ENCODE results near the gene ARFGAP2.

ARFGAP2 gene

DNA sequence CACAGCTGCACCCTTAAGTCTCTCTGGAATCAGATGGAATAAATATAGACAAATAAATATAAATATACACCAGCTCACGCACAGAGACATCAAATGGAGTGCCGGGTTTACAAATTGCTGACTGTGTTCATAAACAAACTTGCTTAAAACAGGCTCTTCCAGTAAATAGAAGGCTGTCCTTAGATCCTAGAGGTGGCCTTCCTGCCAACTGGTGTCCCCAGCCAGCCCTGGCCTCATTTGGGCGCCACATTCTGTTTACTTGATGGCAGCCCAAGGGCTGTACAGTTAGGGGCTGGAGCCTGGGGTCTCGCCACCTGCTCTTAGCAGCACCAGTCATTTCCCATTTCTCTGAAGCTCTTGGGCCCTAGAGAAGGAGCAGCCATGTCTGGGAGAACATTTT, 20.8 kb downstream of the ARFGAP2 start:
- no peak for DNase-seq
- intact Hi-C loops (cut with DNase I) = no loop called here

DNA sequence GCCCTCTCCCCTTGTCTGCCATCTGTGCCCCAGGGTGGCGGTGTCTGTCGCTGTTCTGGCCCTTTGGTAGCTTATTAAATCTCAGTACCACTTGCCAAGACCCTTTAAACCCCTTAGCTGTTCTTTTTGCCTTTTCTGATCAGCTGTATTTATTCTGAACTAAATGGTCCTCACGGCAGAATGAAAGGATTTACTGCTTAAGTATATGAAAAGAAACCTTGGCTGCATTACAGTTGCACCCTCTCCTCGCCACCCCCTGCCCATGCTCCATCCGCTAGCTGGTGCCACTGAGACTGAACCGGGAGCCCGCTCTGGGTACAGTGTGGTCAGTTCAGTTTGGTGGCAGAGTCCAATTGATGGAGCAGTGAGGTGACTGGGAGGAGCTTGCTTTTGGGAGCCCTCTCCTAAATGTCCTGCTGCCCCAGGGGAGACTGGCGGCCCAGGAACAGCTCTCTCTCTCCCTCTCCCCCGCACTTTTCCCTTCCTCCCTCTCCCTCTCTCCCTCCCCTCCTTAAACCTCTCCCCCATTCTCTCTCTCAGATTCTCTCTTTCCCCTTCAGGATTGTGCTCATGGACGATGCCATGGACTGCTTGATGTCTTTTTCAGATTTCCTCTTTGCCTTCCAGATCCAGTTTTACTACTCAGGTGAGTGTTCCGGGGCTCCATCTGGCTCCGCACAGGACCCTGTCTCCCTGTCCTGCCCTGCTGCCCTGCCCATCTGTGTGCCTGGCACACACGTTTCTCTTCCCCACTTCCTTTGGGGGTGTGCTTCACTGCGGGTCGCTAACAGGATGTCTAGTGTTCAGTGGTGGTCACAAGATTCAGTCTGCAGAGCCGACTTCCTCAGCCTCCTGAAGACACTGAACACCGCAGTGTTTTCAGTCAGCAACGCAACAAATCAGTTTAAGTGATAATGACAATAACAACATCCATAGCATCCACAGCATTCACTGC, 21.8 kb downstream of the ARFGAP2 start:
- intact Hi-C loops (cut with DNase I) = no loop called here
- DNase-seq = peak in 1 of 42 donors; percentile 57

DNA sequence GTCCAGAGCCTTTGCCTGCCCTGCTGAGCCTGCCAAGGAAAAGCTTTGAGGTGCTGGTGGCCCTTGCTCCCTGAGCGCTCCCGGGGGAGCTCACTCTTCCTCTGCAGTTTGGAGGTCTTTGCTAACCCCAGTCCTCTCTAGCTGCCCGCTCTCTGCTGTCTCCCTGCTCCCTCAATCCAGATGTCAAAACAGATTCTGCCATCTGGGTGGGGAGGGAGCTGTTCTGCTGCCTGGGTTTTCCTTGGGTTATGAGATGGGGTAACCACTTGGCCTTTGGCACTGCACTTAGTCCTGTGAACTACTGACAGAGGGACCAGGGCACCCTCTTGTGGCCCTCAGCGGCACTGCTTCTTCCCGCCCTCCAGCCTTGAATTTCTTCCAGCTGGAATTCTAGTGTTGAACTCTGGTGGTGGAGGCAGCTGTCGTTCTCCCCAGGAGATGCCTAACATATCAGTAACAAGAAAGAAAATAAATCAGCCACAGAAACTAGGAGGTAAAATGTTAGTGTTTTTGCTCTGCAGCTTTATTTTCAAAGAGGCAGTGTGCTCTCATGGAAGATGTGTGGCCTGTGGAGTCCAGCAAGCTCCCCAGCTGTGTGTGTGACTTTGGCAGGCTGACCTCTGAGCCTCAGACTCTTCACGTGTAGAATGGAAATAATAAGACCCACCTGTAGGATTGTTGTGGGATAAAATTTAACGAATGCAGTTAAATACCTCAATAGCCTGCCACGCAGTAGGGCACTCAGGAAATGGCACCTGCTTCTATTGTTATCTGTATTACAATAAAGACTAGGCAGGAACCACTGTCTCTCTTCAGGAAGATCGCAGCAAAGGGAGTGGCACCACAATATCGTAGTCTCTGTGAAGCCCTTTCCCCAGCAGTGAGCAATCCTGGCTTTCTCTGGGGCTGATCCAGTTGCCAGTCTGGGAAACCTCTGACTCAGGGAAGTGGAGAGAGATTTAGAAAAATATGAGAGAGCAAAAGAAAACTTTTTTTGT, 23.4 kb downstream of the ARFGAP2 start:
- intact Hi-C loops (cut with DNase I) = loop anchor here (2.0 kb wide), 1 partner anchor 264 kb away; no protein-coding TSS in a partner anchor
- DNase-seq = peak; percentile 65 to 96 (median 90)

DNA sequence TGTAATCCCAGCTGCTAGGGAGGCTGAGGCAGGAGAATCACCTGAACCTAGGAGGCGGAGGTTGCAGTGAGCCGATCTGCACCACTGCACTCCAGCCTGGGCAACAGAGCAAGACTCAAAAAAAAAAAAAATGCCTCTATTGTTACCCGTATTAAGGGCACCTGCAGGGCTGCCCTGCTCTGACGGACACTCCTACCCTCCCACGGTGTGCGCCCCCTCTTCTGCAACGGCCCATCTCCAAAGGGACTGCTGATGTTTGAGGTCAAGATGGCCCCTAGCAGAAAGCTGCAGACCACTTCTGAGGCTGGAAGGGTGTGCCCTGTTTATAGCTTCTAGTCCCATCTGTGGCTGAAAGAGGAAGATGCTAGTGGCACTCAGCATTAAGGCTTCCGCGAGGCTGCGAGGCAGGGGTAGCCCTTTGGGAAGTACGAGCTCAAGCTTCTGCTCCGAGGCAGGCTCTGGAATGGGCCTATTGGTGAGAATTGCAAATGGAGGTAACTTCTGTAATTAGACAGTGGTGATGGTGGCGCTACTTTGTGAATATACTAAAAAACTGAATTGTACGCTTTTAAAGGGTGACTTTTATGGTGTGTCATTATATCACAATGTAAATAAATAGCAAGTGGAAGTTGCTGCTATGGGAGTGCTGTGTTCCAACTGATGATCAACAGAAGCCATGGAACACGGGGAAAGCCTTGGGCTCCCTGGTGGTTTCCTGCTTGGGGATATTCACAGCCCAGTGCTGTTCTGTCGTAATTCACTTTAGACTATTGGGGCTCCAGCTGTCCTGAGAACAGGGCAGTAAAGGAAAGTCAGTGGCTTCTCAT, 24.3 kb downstream of the ARFGAP2 start:
- intact Hi-C loops (cut with DNase I) = loop anchor here (2.0 kb wide), 1 partner anchor 264 kb away; no protein-coding TSS in a partner anchor
- no peak for DNase-seq

DNA sequence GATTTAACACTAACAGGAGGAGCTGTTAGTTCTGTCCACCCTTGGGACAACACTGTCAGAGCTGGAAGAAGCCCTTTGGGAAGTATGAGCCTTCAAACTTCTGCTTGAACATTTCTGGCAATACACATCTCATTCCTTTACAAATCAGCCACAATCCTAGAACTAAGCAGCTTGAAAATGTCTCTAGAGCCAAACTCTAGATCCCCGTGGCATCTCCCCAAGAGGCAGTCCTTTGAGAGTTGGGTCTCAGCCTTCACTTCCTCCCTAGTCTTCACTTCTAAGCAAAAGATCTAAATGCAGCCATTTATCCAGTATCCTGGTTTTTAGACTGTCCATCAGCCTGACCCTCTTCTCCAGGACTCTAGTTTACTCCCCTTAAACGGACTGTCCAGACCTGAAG, 26.9 kb downstream of the ARFGAP2 start:
- intact Hi-C loops (cut with DNase I) = no loop called here

DNA sequence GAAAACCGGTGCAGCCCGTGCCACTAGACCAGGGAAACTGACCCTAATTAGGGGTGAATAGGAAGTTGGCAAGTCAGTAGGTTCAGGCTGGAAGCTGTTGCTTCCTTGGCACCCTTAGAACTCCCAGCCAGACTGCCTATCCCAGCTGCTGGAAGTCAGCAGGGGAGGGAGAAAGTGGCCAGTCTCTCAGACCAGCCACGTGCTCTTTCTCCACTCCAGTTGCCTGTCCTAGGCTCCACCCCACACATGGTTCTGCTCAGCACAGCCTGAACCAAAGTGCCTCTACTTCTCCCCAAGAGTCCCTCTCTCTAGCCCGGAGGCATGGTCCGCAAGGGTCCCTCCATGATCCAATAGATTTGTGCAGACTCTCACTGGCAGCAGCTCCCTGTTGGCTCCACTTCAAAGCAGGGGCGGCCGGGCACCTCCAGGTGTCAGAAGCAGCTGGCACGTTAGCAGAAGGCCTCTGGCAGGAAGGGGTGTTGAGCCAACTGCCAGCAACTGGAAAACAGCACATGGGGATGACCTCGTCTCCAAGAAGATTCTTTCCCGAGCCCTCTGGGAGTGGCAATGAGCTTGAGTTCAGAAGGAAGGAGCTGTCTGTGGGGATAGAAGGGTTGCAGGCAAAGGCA, 27.7 kb downstream of the ARFGAP2 start:
- DNase-seq = peak in 22 of 42 donors; percentile 26 to 76 (median 52)
- intact Hi-C loops (cut with DNase I) = no loop called here

More for the DNA sequence above, 26.9 kb downstream of the ARFGAP2 start:
- DNase-seq = no peak

DNA sequence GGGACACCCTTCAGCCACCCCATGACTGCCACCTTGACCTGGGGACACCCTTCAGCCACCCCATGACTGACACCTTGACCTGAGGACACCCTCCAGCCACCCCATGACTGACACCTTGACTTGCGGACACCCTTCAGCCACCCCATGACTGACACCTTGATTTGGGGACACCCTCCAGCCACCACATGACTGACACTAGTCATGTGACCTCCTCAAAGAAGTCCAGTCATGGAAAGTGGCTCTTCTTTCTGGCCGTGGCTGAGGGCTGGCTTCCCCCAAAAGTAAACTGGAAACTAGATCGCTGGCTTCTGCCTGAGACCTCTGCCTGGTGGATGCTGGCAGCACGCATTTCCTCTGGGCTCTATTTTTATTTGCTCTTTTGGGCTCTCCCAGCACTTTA, 28.4 kb downstream of the ARFGAP2 start:
- DNase-seq = no peak
- intact Hi-C loops (cut with DNase I) = no loop called here

DNA sequence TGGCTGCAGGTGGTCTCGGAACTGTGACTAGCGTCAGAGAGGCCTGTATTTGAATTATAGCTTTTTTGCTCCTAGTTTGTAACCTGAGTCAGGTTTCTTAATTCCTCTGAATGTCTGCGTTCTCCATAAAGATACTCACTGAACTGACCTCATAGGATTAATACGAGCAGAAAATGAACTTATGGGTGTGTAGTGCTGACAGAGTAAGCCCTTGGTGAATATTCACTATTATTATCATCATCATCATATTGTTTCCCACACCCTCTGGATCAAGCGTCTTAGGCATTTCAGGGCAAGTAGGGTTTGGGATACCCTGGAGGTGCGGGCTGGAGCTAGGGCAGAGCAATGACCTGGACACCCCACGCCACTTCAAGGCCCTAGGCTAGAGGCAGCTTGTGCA, 29.0 kb downstream of the ARFGAP2 start:
- no peak for DNase-seq
- intact Hi-C loops (cut with DNase I) = no loop called here

DNA sequence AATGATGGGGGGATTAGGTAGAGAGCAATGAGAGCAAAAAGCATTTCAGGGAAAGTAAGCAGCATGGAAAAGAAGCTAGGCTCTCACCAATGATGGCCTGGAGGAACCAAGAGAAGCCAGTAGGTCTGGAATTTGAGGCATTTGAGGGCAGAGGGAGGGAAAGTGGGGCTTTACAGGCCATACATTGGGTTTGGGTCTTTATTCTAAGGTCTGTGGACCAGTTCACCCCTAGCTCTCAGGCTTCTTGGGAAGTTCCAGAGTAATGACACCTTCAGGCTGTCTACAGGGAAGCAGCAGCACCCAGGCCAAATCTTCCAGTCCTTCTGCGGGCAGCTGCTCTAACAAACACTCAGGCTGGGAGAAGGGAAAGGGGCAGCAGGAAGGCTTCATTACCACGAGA, 29.4 kb downstream of the ARFGAP2 start:
- DNase-seq = no peak
- intact Hi-C loops (cut with DNase I) = no loop called here

DNA sequence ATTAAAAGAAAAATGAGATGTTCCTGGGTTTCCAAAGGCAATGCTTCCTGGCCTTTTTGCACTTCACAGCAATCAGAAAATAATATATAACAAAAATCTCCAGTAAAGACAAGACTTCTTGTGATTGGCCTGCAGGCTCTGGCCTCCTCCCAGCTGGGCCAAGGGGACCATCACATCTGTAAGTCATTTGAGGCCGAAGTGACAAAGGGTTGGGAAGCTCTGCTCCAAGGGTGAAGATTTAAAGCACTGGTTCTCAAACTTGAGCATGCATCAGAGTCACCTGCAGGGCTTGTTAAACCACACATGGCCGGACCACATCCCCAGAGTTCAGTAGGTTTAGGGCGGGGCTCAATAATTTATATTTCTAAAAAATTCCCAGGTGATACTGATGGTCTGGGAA, 32.1 kb downstream of the ARFGAP2 start:
- no peak for DNase-seq
- intact Hi-C loops (cut with DNase I) = no loop called here

DNA sequence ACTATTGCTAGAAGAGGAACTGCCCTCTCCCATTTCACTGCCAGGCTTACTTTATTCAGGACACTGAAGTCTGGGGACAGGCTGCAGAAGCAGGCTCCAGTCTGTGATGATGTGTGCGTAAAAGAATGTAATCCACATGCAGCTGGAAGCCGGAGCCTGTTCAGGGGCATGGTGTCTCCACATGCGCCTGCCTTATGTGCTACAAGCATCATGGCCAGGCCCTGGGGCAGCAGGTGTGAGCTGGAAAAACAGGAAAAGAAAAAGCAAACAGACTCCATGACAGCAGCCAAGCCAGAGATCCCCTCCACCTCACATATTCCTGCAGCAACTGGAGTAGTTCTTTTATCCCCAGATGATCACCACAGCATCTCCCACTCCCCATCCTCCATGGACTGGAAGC, 33.4 kb downstream of the ARFGAP2 start:
- intact Hi-C loops (cut with DNase I) = no loop called here
- DNase-seq = no peak

DNA sequence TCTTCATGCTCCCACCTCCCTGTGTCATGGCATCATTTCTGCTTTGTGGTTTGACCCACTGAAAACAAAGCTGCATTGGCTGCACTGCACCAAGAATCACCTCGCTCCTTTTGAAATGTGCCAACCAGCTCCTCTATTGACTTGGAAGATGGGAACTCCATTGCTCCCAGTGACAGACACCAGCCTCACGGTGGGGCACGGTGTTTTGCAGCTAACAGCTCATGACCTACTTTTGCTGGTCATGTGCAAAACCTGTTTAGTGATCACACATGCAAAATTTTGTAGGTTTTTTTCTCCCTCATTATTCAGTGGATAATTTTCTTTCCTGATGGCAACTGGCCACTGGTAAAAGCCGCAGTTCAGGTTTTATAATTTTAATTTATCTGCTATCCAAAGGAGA, 36.8 kb downstream of the ARFGAP2 start:
- intact Hi-C loops (cut with DNase I) = no loop called here
- DNase-seq = peak in 1 of 42 donors; percentile 34

DNA sequence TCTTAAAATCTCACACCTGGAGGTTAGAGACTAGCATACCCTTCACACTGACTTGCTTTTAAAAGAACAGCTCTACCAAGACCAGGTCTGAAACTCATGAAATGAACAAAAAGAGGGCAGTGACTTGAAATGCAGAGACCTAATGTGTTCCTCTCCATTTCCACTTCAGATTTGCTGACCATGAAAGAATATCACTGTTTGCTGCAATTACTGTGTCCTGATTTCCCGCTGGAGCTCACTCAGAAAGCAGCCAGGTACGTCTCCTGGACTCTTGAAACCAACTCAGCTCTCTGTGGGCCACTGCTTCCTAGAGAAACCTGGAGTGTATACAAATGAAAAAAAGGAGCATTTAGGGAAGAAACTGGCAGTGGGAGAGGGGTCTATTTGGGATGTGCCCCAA, 39.2 kb downstream of the ARFGAP2 start:
- intact Hi-C loops (cut with DNase I) = no loop called here
- no peak for DNase-seq

DNA sequence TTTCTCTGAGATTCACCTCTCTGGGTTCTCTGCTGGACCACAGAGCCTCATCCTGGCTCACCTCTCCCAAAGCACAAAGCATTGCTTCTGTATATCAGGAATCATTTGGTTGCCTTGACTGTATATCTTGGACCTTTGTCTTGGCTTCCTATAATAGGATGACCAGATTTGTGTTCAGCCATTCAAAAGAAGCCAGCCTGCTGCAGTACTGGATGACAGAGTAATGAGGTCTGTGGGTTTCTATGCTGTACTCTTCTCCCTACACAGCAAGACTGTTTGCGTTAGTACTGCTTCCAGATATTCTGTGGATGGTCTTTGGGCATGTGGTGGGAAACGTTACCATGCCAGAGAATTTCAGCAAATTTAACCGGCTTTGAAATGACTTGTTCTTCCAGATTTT, 39.8 kb downstream of the ARFGAP2 start:
- no peak for DNase-seq
- intact Hi-C loops (cut with DNase I) = no loop called here

DNA sequence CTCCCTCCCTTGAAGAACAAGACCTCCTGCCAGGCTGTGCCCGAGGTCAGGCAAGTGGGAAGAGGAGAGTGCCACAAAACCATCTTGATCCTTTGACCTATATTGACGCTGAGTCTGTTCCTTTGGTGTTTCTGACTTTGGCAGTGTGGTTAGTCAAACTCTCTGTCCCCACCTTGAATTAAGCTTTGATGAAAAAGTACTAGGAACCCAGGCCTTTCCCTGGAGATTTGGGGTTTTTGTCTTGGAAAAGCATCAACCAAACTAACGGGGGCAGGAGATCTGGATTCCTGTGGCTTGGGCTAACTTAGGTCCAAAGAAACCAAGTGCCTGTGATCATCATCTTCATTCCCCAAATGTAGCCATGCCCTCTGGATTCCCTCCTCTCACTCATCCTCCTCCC, 40.4 kb downstream of the ARFGAP2 start:
- intact Hi-C loops (cut with DNase I) = no loop called here
- DNase-seq = no peak

DNA sequence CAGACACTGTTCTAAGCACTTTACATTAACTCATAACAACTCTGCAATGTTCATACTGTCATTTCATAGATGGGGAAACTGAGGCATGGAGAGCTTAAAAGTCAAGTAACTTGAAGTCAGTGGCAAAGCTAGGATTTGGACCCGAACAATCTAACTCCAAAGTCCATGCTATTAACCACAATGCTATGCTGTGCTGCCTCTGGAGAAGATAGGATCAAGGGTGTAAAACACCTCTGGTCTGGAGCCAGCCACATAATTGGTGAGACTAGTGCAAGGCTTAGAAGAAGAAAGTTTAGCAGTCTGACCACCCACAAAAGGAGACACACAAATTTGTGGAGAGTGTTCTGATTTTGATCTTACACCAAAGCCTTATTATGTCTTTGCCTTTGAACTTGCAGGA, 43.7 kb downstream of the ARFGAP2 start:
- intact Hi-C loops (cut with DNase I) = no loop called here
- DNase-seq = no peak

DNA sequence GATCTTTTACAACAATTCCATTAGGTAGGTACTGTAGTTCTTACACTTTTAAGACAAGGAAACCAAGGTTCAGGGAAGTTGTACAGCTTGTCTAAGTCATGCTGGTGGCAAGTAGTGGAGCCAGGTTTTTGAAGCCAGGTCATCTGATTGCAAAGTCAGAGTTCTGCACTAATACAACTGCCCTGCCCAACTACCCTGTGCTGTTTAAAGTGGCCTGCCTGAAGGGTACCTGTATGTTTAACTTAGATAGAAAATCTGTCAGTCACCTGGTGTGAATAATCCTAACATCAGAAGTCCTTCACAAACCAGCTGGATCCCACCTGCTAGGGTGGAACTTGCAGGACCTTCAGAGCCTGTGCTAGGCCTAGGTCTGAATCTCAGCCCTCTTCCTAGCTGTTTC, 44.2 kb downstream of the ARFGAP2 start:
- DNase-seq = no peak
- intact Hi-C loops (cut with DNase I) = no loop called here

DNA sequence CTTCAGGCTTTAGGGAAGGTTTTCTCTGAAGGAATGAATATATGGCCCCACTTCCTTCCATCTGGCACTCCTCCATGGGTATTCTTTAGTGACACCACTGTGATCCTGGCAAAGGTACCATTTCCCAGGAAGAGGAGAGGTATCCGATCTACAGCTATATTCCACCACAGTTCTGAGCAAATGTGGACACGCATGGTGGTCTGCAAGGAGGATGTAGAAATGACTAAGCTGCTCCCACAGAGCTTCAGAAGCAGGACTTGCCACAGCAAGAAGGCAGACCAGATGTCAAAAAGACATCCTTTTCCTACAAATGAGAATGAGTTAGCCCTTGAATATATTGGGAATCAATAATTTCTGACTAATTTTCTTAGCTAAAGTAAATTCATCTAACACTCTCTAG, 45.5 kb downstream of the ARFGAP2 start:
- no peak for DNase-seq
- intact Hi-C loops (cut with DNase I) = no loop called here

Measured in head of caudate nucleus (tissue), 42 donors.